CD4-positive, CD25-positive, alpha-beta regulatory T cell (primary cell): ENCODE measurements around the gene GAS7. TPM values are rescaled to one million over a fixed set of nuclear protein-coding genes. Genes with fewer than 3 reads are reported as not detected.

ENCODE experiments used
- ATAC-seq, 2 donors: fragments of 150-1000 bp; cut with Tn5 transposase; one replicate each; pipeline ENCODE4 v1.10.0; 2021; ENCODE audit warnings: low read depth in 2 of 2, moderate number of reproducible peaks in 2 of 2, moderate library complexity in 1 of 2
- DNase-seq, 3 donors: peaks; one replicate each; pipeline versions ENCODE4 v3.0.0 to v3.0.0-alpha.2; 2012 to 2022; ENCODE audit warnings: mixed read lengths in 1 of 3
- H3K27ac ChIP-seq: one replicate; pipeline ENCODE4 v1.7.0; 2013; ENCODE audit warnings: mild to moderate bottlenecking, low read length; ENCODE audit not compliant: insufficient read depth, poor library complexity, severe bottlenecking
- H3K27me3 ChIP-seq: one replicate; pipeline ENCODE4 v1.7.0; 2013; ENCODE audit warnings: low read length; ENCODE audit not compliant: control insufficient read depth, insufficient read depth
- H3K36me3 ChIP-seq: one replicate; pipeline ENCODE4 v1.7.0; 2013; ENCODE audit warnings: mild to moderate bottlenecking, low read length, moderate library complexity; ENCODE audit not compliant: control insufficient read depth, insufficient read depth
- H3K4me1 ChIP-seq: 2 replicates; pipeline ENCODE4 v1.7.0; 2013; ENCODE audit warnings: mild to moderate bottlenecking, low read length; ENCODE audit not compliant: insufficient read depth, control insufficient read depth, poor library complexity, severe bottlenecking
- H3K4me3 ChIP-seq: one replicate; pipeline ENCODE4 v1.7.0; 2013; ENCODE audit warnings: low read depth, mild to moderate bottlenecking, low read length, moderate library complexity
- H3K9me3 ChIP-seq, 2 experiments: 1 replicate in 1 of 2; 2 replicates in 1 of 2; pipeline ENCODE4 v1.7.0; 2013; ENCODE audit warnings: low read length in 2 of 2, mild to moderate bottlenecking in 1 of 2, moderate library complexity in 1 of 2; ENCODE audit not compliant: control insufficient read depth in 2 of 2
- H3K27ac Mint-ChIP-seq, 3 donors: one replicate each; pipeline ENCODE4 v1.8.0; 2020 to 2022; ENCODE audit warnings: mild to moderate bottlenecking in 3 of 3, mixed read lengths in 3 of 3, moderate library complexity in 2 of 3
- H3K27me3 Mint-ChIP-seq: one replicate; pipeline ENCODE4 v1.8.0; 2022; ENCODE audit warnings: mild to moderate bottlenecking, mixed read lengths
- H3K36me3 Mint-ChIP-seq: one replicate; pipeline ENCODE4 v1.8.0; 2020; ENCODE audit warnings: mixed read lengths
- H3K4me1 Mint-ChIP-seq, 4 donors: one replicate each; pipeline ENCODE4 v1.8.0; 2020 to 2022; ENCODE audit warnings: mixed read lengths in 4 of 4, mild to moderate bottlenecking in 1 of 4
- H3K4me3 Mint-ChIP-seq, 4 donors: one replicate each; pipeline ENCODE4 v1.8.0; 2020 to 2022; ENCODE audit warnings: mild to moderate bottlenecking in 4 of 4, mixed read lengths in 4 of 4, moderate library complexity in 3 of 4
- H3K9me3 Mint-ChIP-seq, 7 donors: one replicate each; pipeline ENCODE4 v1.8.0; 2020 to 2022; ENCODE audit warnings: mixed read lengths in 7 of 7, mild to moderate bottlenecking in 3 of 7, moderate library complexity in 2 of 7
- polyA plus RNA-seq, 4 donors: library from polyadenylated mRNA; unstranded; fragments of 300-500 nt; fragmentation: Illumina TruSeq; gene quantifications; one replicate each; pipeline ENCODE4 v1.2.3, GENCODE V29; 2021
- total RNA-seq: library from RNA; stranded (reverse); gene quantifications from one replicate; pipeline ENCODE4 v1.2.3, GENCODE V29; 2022

Gene GAS7
- total and polyA plus RNA-seq, 5 donors from 2014 or later, result 0.10 to 0.79 (median 0.46) TPM; not detected in 1

- Histone ChIP-seq H3K4me1 (no peaks in the 10 kb centered on the region), H3K4me3 (no peak overlapping the region), H3K36me3 (no peaks in the 10 kb centered on the region), H3K27me3 (no peaks in the 10 kb centered on the region), H3K27ac (no peak overlapping the region), H3K9me3 (no peaks in the 10 kb centered on the region)
- ATAC-seq, result no peak
- H3K9me3 Mint-ChIP-seq, result no peaks in the 10 kb centered on the region
- no peaks in the 10 kb centered on the region for H3K4me1 Mint-ChIP-seq
- H3K27me3 Mint-ChIP-seq, result no peaks in the 10 kb centered on the region
- no peaks in the 10 kb centered on the region for H3K36me3 Mint-ChIP-seq
- H3K4me3 Mint-ChIP-seq, result no peak overlapping the region
- no peak for DNase-seq
- H3K27ac Mint-ChIP-seq, result no peak overlapping the region
These were observed 229.0 kb downstream of the GAS7 start for GRCh38 chr17:9969301-9969935.

- H3K9me3 Mint-ChIP-seq, result no peaks in the 10 kb centered on the region
- no peaks in the 10 kb centered on the region for H3K9me3 ChIP-seq
- H3K4me1 Mint-ChIP-seq, result no peaks in the 10 kb centered on the region
- no peak overlapping the region for H3K4me3 ChIP-seq
- no peak overlapping the region for H3K27ac Mint-ChIP-seq
- DNase-seq, result no peak
- no peaks in the 10 kb centered on the region for H3K27me3 ChIP-seq
- no peak overlapping the region for H3K4me3 Mint-ChIP-seq
- no peak for ATAC-seq
- no peaks in the 10 kb centered on the region for H3K36me3 Mint-ChIP-seq
- H3K36me3 ChIP-seq, result no peaks in the 10 kb centered on the region
- H3K4me1 ChIP-seq, result no peaks in the 10 kb centered on the region
- no peak overlapping the region for H3K27ac ChIP-seq
- H3K27me3 Mint-ChIP-seq, result no peaks in the 10 kb centered on the region
These were observed 229.5 kb downstream of the GAS7 start for GRCh38 chr17:9968881-9969280.

GRCh38 chr17:9968008-9968407 lies 230.4 kb downstream of the GAS7 start:
- H3K9me3 Mint-ChIP-seq, result no peaks in the 10 kb centered on the region
- ATAC-seq, result no peak
- H3K27ac ChIP-seq, result no peak overlapping the region
- no peaks in the 10 kb centered on the region for H3K9me3 ChIP-seq
- no peak overlapping the region for H3K4me3 ChIP-seq
- no peak overlapping the region for H3K27ac Mint-ChIP-seq
- no peaks in the 10 kb centered on the region for H3K36me3 ChIP-seq
- H3K27me3 Mint-ChIP-seq, result no peaks in the 10 kb centered on the region
- no peaks in the 10 kb centered on the region for H3K4me1 ChIP-seq
- no peaks in the 10 kb centered on the region for H3K27me3 ChIP-seq
- DNase-seq, result no peak
- no peak overlapping the region for H3K4me3 Mint-ChIP-seq
- no peaks in the 10 kb centered on the region for H3K36me3 Mint-ChIP-seq
- no peaks in the 10 kb centered on the region for H3K4me1 Mint-ChIP-seq

- Mint-ChIP-seq H3K27ac (no peak overlapping the region), H3K9me3 (peaks cover 0 to 3% (median 0%) of the 10 kb centered on the region in 7 donors), H3K36me3 (no peaks in the 10 kb centered on the region), H3K4me3 (no peak overlapping the region), H3K27me3 (no peaks in the 10 kb centered on the region), H3K4me1 (no peaks in the 10 kb centered on the region)
- Histone ChIP-seq H3K9me3 (no peaks in the 10 kb centered on the region), H3K27ac (no peak overlapping the region), H3K36me3 (no peaks in the 10 kb centered on the region), H3K4me3 (no peak overlapping the region), H3K4me1 (no peaks in the 10 kb centered on the region), H3K27me3 (no peaks in the 10 kb centered on the region)
- DNase-seq, result peak in 1 of 3 donors; percentile 22
- no peak for ATAC-seq
These were observed 238.9 kb downstream of the GAS7 start for GRCh38 chr17:9959377-9959981.

GRCh38 chr17:9958586-9959281 lies 239.7 kb downstream of the GAS7 start:
- Histone ChIP-seq H3K9me3 (no peaks in the 10 kb centered on the region), H3K36me3 (no peaks in the 10 kb centered on the region), H3K4me1 (no peaks in the 10 kb centered on the region), H3K27me3 (no peaks in the 10 kb centered on the region), H3K4me3 (no peak overlapping the region), H3K27ac (no peak overlapping the region)
- peaks cover 0 to 3% (median 0%) of the 10 kb centered on the region in 7 donors for H3K9me3 Mint-ChIP-seq
- no peaks in the 10 kb centered on the region for H3K27me3 Mint-ChIP-seq
- no peaks in the 10 kb centered on the region for H3K4me1 Mint-ChIP-seq
- no peaks in the 10 kb centered on the region for H3K36me3 Mint-ChIP-seq
- no peak overlapping the region for H3K4me3 Mint-ChIP-seq
- DNase-seq (no peak), ATAC-seq (no peak)
- no peak overlapping the region for H3K27ac Mint-ChIP-seq

- no peaks in the 10 kb centered on the region for H3K27me3 ChIP-seq
- H3K4me1 ChIP-seq, result no peaks in the 10 kb centered on the region
- H3K36me3 ChIP-seq, result no peaks in the 10 kb centered on the region
- H3K27ac ChIP-seq, result no peak overlapping the region
- no peaks in the 10 kb centered on the region for H3K4me1 Mint-ChIP-seq
- H3K4me3 ChIP-seq, result no peak overlapping the region
- H3K27me3 Mint-ChIP-seq, result no peaks in the 10 kb centered on the region
- no peak overlapping the region for H3K27ac Mint-ChIP-seq
- no peak overlapping the region for H3K4me3 Mint-ChIP-seq
- H3K36me3 Mint-ChIP-seq, result no peaks in the 10 kb centered on the region
- ATAC-seq, result no peak
- H3K9me3 Mint-ChIP-seq, result peaks cover 0 to 1% (median 0%) of the 10 kb centered on the region in 7 donors
- DNase-seq, result no peak
- H3K9me3 ChIP-seq, result no peaks in the 10 kb centered on the region
These were observed 241.2 kb downstream of the GAS7 start for GRCh38 chr17:9957244-9957643.

GRCh38 chr17:9956474-9957131 lies 241.8 kb downstream of the GAS7 start:
- no peaks in the 10 kb centered on the region for H3K9me3 ChIP-seq
- no peak overlapping the region for H3K27ac Mint-ChIP-seq
- no peaks in the 10 kb centered on the region for H3K36me3 Mint-ChIP-seq
- H3K27me3 Mint-ChIP-seq, result no peaks in the 10 kb centered on the region
- H3K36me3 ChIP-seq, result no peaks in the 10 kb centered on the region
- ATAC-seq (no peak), DNase-seq (no peak)
- no peaks in the 10 kb centered on the region for H3K4me1 Mint-ChIP-seq
- H3K9me3 Mint-ChIP-seq, result peaks cover 0 to 1% (median 0%) of the 10 kb centered on the region in 7 donors
- H3K4me1 ChIP-seq, result no peaks in the 10 kb centered on the region
- H3K27me3 ChIP-seq, result no peaks in the 10 kb centered on the region
- no peak overlapping the region for H3K4me3 ChIP-seq
- H3K4me3 Mint-ChIP-seq, result no peak overlapping the region
- no peak overlapping the region for H3K27ac ChIP-seq
